Glutamatergic neuron (in vitro differentiated cells): ENCODE data around the gene ZNF587B. TPM values are rescaled to one million over a fixed set of nuclear protein-coding genes. Genes with fewer than 3 reads are reported as not detected.
"Not testable (repeated sequence)": the region's sequence is repeated elsewhere in the genome, so short reads cannot be mapped to it uniquely, and the experiment has no call there.

Experiments used
- DNase-seq: peaks from one replicate; pipeline ENCODE4 v3.0.0; 2022
- H3K27ac Mint-ChIP-seq: one replicate; pipeline ENCODE4 v1.8.0; 2020; ENCODE audit warnings: mild to moderate bottlenecking, mixed read lengths, inconsistent platforms; ENCODE audit not compliant: unreplicated experiment
- H3K27me3 Mint-ChIP-seq: one replicate; pipeline ENCODE4 v1.8.0; 2020; ENCODE audit warnings: mild to moderate bottlenecking, moderate library complexity, mixed read lengths, inconsistent platforms; ENCODE audit not compliant: unreplicated experiment
- H3K36me3 Mint-ChIP-seq: one replicate; pipeline ENCODE4 v1.8.0; 2020; ENCODE audit warnings: mild to moderate bottlenecking, mixed read lengths, inconsistent platforms; ENCODE audit not compliant: unreplicated experiment
- H3K4me1 Mint-ChIP-seq: one replicate; pipeline ENCODE4 v1.8.0; 2020; ENCODE audit warnings: mild to moderate bottlenecking, low read depth, mixed read lengths, inconsistent platforms; ENCODE audit not compliant: unreplicated experiment
- H3K4me3 Mint-ChIP-seq: one replicate; pipeline ENCODE4 v1.8.0; 2020; ENCODE audit warnings: mild to moderate bottlenecking, mixed read lengths, inconsistent platforms; ENCODE audit not compliant: unreplicated experiment
- H3K9me3 Mint-ChIP-seq: one replicate; pipeline ENCODE4 v1.8.0; 2020; ENCODE audit warnings: mild to moderate bottlenecking, moderate library complexity, mixed read lengths, inconsistent platforms; ENCODE audit not compliant: unreplicated experiment
- total RNA-seq: library from RNA; stranded (reverse); fragmentation: NEBNext Ultra II Directional; extraction: Animal tissue kit (Norgen Biotek cat#: 25700); gene quantifications from one replicate; pipeline ENCODE4 v1.2.1, GENCODE V29; 2021; ENCODE audit not compliant: unreplicated experiment
- TF ChIP-seq, protein P1 (sequence below): fragments of 200-600 bp; sonication (generic); IDR thresholded peaks from one replicate; pipeline ENCODE4 v1.5.0; 2021; ENCODE audit not compliant: partially characterized antibody, unreplicated experiment

ZNF587B gene
- total RNA-seq, 1 donor from 2014 or later: 16.9 TPM

DNA sequence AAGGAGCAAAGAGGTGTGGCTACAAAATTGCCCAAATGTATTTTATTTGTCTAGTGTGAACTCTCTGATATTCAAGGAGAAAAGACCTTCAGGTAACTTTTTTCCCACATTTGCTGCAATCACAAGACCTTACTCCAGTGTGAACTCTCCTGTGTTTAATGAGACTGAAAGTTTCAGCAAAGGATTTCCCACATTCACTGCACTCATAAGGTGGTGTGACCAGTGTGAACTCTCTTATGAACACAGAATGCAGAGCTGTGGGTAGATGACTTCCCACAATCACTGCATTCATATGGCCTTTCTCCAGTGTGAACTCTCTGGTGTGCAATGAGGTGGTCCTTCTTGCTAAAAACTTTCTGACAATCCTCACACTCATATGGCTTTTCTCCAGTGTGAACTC is 42.4 kb downstream of the ZNF587B start:
- peaks cover 36% of the 10 kb centered on the region for H3K36me3 Mint-ChIP-seq
- peaks cover 15% of the 10 kb centered on the region for H3K9me3 Mint-ChIP-seq
- no peak for DNase-seq
- TF ChIP-seq, protein P1, sequence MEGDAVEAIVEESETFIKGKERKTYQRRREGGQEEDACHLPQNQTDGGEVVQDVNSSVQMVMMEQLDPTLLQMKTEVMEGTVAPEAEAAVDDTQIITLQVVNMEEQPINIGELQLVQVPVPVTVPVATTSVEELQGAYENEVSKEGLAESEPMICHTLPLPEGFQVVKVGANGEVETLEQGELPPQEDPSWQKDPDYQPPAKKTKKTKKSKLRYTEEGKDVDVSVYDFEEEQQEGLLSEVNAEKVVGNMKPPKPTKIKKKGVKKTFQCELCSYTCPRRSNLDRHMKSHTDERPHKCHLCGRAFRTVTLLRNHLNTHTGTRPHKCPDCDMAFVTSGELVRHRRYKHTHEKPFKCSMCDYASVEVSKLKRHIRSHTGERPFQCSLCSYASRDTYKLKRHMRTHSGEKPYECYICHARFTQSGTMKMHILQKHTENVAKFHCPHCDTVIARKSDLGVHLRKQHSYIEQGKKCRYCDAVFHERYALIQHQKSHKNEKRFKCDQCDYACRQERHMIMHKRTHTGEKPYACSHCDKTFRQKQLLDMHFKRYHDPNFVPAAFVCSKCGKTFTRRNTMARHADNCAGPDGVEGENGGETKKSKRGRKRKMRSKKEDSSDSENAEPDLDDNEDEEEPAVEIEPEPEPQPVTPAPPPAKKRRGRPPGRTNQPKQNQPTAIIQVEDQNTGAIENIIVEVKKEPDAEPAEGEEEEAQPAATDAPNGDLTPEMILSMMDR: no peak
- no peaks in the 10 kb centered on the region for H3K4me1 Mint-ChIP-seq
- no peak overlapping the region for H3K27ac Mint-ChIP-seq
- peaks cover 2% of the 10 kb centered on the region for H3K27me3 Mint-ChIP-seq
- H3K4me3 Mint-ChIP-seq: no peak overlapping the region

DNA sequence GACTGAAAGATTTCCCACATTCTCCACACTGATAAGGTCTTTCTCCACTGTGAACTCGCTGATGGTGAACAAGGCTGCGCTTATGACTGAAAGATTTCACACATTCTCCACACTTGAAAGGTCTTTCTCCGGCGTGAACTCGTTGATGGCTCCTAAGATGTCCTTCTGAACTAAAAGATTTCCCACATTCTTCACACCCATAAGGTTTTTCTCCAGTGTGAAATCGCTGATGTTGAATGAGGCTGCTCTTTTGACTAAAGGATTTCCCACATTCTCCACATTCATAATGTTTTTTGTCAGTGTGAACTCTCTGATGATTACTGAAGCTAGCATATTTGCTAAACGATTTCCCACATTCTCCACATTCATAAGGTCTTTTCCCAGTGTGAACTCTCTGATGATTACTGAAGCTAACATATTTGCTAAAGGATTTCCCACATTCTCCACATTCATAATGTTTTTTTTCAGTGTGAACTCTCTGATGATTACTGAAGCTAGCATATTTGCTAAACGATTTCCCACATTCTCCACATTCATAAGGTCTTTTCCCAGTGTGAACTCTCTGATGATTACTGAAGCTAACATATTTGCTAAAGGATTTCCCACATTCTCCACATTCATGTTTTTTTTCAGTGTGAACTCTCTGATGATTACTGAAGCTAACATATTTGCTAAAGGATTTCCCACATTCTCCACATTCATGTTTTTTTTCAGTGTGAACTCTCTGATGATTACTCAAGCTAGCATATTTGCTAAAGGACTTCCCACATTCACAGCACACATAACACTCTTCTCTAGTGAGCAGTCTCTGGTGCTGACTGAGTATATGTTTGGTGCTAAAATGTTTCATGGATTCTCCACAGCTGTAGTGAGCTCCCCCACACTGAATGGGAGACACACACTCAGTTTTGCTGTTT is 44.0 kb downstream of the ZNF587B start:
- H3K27ac Mint-ChIP-seq, H3K4me1 Mint-ChIP-seq, H3K27me3 Mint-ChIP-seq, H3K4me3 Mint-ChIP-seq, DNase-seq: not testable (repeated sequence)
- H3K9me3 Mint-ChIP-seq: peaks cover 15% of the 10 kb centered on the region
- H3K36me3 Mint-ChIP-seq: peaks cover 36% of the 10 kb centered on the region

DNA sequence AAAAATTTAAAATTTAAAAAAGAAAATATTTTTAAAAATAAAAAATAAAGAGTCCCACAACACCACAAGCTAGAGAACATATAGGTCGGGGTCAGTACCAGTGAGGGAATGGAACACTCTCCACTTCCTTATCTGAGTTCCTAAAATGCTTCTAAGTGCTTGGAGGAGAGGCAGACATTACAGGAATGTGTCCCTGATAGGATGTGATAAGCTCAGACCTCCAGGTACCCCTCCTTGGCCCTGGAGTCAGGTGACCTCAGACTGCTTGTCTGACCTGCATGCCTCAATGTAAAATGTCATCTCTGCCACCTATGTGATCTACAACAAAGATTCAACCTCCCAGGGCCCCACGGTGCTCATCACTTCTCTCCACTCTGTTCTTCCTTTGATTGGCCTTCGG is 55.9 kb downstream of the ZNF587B start:
- peak overlapping the region; percentile 11 for H3K4me3 Mint-ChIP-seq
- no peak for DNase-seq
- H3K4me1 Mint-ChIP-seq: peaks cover 9% of the 10 kb centered on the region
- TF ChIP-seq, protein P1: no peak
- peaks cover 6% of the 10 kb centered on the region for H3K27me3 Mint-ChIP-seq
- peaks cover 8% of the 10 kb centered on the region for H3K9me3 Mint-ChIP-seq
- no peak overlapping the region for H3K27ac Mint-ChIP-seq
- H3K36me3 Mint-ChIP-seq: peaks cover 5% of the 10 kb centered on the region

DNA sequence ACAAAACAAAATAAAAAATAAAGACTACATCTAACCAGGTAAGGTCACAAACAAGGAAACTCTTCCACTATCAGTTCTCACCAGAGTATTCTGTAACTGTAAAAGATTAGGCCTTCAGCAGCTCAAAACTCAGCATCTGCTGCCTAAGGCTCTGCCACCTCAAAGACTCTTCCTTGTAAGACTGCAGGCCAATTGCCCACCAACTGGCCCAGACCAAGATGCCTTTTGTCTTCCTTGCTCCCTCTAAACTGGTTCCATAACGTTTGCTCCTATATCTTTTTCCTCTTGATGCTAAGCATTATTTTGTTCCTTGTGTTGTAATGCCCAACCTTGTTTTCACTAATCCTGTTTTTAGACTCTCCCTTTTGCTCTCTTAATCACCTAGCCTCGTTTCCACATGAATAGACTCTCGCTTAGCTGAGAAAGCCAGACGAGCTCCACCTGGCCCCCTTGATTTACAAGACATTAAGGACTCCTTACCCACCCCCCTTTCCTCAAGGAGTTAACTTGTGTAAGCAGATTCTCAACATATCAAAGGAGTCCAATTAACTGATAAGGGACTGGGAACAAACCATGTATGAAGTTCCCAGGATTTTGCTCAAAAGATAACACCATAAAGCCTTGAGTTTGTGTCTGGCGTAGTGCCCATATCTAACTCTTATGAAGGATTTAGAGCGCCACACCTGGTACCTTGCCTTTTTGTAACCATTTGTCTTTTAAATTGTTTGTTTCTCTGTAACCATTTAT is 57.3 kb downstream of the ZNF587B start:
- H3K4me1 Mint-ChIP-seq: peaks cover 9% of the 10 kb centered on the region
- H3K27me3 Mint-ChIP-seq: peaks cover 6% of the 10 kb centered on the region
- peak overlapping the region; percentile 95 for H3K4me3 Mint-ChIP-seq
- no peak for DNase-seq
- H3K9me3 Mint-ChIP-seq: peaks cover 8% of the 10 kb centered on the region
- H3K36me3 Mint-ChIP-seq: peaks cover 5% of the 10 kb centered on the region
- H3K27ac Mint-ChIP-seq: peak overlapping the region; percentile 95
- TF ChIP-seq, protein P1: no peak

DNA sequence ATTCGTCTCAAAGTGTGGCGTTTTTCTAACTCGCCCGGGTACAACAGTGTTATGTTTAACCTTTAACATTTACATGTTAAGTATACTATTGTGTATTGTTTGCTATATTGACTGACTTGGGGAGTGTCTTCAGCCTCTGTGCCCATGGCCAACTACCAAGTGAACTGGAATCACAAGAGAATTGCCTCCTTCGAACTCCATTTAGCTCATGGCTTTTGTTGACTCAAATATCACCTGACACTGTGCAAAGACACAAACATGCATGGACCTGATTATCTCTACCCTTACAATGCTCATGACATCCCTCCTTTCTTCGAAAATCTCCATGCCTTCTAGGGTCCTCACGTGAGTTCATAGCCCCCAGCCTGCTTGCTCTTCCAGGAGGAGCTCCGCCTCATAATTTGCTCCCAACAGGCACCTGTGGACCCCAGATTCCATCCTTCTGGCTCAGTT is 58.0 kb downstream of the ZNF587B start:
- Mint-ChIP-seq H3K27ac (peak overlapping the region; percentile 95), H3K4me1 (peaks cover 9% of the 10 kb centered on the region), H3K27me3 (peaks cover 6% of the 10 kb centered on the region), H3K4me3 (peak overlapping the region; percentile 95), H3K36me3 (no peaks in the 10 kb centered on the region), H3K9me3 (peaks cover 8% of the 10 kb centered on the region)
- no peak for DNase-seq
- TF ChIP-seq, protein P1: no peak
